T-helper 2 cell treated with Interferon-gamma antibody and Interleukin-4, amounts not matched to agents 5 μg/mL and 100 μg/mL, for 36 hours (primary cell): ENCODE results near the gene CALHM4.

Experiments
- DNase-seq: peaks from one replicate; pipeline ENCODE4 v3.0.0; 2021; ENCODE audit warnings: low spot score
- H3K27ac Mint-ChIP-seq: one replicate; pipeline ENCODE4 v1.8.0; 2021; ENCODE audit warnings: mild to moderate bottlenecking, mixed read lengths
- H3K27me3 Mint-ChIP-seq: one replicate; pipeline ENCODE4 v1.8.0; 2021; ENCODE audit warnings: low read depth, mixed read lengths
- H3K36me3 Mint-ChIP-seq: one replicate; pipeline ENCODE4 v1.8.0; 2021; ENCODE audit warnings: low read depth, mixed read lengths
- H3K4me1 Mint-ChIP-seq: one replicate; pipeline ENCODE4 v1.8.0; 2021; ENCODE audit warnings: low read depth, mixed read lengths
- H3K4me3 Mint-ChIP-seq: one replicate; pipeline ENCODE4 v1.8.0; 2022; ENCODE audit warnings: mild to moderate bottlenecking, moderate library complexity, mixed read lengths
- H3K9me3 Mint-ChIP-seq: one replicate; pipeline ENCODE4 v1.8.0; 2021; ENCODE audit warnings: mixed read lengths

CALHM4 gene

DNA sequence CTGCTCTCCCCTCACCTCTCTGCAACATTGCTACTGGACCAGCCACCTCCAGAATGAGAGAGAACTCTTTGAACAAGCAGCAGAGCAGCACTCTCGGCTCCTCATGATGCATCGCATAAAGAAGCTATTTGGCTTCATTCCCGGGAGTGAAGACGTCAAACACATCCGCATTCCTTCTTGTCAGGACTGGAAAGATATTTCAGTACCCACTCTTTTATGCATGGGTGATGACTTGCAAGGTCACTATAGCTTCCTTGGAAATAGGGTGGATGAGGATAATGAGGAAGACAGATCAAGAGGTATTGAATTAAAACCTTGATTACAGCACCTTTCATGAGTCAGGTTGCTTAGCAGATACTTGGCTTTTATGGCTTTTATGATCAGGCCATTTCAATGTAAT, 4.3 kb downstream of the CALHM4 start:
- no peaks in the 10 kb centered on the region for H3K36me3 Mint-ChIP-seq
- no peak for DNase-seq
- H3K4me1 Mint-ChIP-seq, result peaks cover 2% of the 10 kb centered on the region
- H3K27me3 Mint-ChIP-seq, result peaks cover 14% of the 10 kb centered on the region
- H3K4me3 Mint-ChIP-seq, result no peak overlapping the region
- H3K9me3 Mint-ChIP-seq, result no peaks in the 10 kb centered on the region
- no peak overlapping the region for H3K27ac Mint-ChIP-seq

DNA sequence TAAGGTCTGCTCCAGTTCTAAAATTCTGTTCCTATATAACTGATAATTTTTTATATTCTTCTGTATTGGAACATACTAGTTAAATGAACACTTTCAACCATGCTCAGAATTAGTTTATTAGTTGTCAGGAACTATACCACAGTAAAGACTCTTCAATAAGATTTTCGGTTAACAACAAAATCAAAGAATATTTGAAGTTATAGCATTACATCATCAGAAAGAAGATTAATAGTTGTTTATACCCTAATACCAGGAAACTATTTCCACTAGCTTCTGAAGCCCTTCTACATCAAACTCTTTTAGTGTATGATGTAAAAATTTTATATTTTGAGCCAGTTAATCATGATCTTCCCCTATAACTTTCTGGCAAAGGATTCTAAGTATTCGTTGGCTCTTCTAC, 6.6 kb downstream of the CALHM4 start:
- no peak overlapping the region for H3K4me3 Mint-ChIP-seq
- H3K27me3 Mint-ChIP-seq, result peaks cover 14% of the 10 kb centered on the region
- no peak for DNase-seq
- H3K9me3 Mint-ChIP-seq, result no peaks in the 10 kb centered on the region
- H3K4me1 Mint-ChIP-seq, result peaks cover 2% of the 10 kb centered on the region
- no peak overlapping the region for H3K27ac Mint-ChIP-seq
- H3K36me3 Mint-ChIP-seq, result no peaks in the 10 kb centered on the region

GRCh38 chr6:116561377-116562018, 7.9 kb downstream of the CALHM4 start:
- Mint-ChIP-seq H3K4me1 (peaks cover 2% of the 10 kb centered on the region), H3K4me3 (no peak overlapping the region), H3K27ac (no peak overlapping the region), H3K36me3 (no peaks in the 10 kb centered on the region), H3K27me3 (peaks cover 12% of the 10 kb centered on the region), H3K9me3 (no peaks in the 10 kb centered on the region)
- DNase-seq, result peak; percentile 34

DNA sequence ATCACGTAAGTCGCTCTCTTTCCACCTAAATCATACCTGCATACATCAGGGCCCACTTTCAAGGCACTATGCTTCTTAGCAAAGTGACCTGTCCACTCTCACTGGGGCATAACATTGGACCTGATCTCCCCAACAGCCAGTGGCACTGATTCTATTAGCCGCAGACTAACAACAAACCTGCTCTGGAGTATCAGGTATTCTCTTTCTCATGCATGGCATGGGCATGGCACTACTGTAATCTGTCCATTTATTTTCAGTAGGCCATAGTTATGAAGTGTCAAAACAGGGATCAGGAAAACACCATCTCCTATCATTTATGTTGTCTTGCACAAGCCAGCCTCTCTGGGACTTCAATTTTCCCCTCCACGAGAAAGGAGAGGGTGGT, 8.5 kb downstream of the CALHM4 start:
- H3K27ac Mint-ChIP-seq, result no peak overlapping the region
- no peaks in the 10 kb centered on the region for H3K36me3 Mint-ChIP-seq
- DNase-seq, result no peak
- H3K9me3 Mint-ChIP-seq, result no peaks in the 10 kb centered on the region
- peaks cover 17% of the 10 kb centered on the region for H3K27me3 Mint-ChIP-seq
- no peak overlapping the region for H3K4me3 Mint-ChIP-seq
- peaks cover 2% of the 10 kb centered on the region for H3K4me1 Mint-ChIP-seq

DNA sequence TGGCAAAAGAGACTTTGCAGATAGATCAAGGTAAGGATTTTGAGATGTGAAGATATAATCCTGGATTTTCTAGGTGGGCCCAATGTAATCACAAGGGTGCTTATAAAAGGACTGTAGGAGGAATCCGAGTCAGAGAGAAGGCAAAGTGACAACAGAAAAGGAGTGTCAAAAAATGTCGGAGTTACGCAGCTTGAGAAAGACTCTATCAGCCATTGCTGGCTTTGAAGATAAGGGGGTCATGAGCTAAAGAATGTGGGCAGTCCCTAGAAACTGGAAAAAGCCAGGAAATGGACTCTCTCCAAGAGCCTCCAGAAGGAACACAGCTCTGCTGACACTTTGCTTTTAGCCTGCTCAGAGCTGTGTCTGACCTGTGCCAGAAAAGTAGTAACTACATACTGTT, 9.1 kb downstream of the CALHM4 start:
- no peak overlapping the region for H3K27ac Mint-ChIP-seq
- H3K4me3 Mint-ChIP-seq, result no peak overlapping the region
- H3K9me3 Mint-ChIP-seq, result no peaks in the 10 kb centered on the region
- peaks cover 2% of the 10 kb centered on the region for H3K4me1 Mint-ChIP-seq
- H3K36me3 Mint-ChIP-seq, result no peaks in the 10 kb centered on the region
- H3K27me3 Mint-ChIP-seq, result peaks cover 18% of the 10 kb centered on the region
- DNase-seq, result no peak

GRCh38 chr6:116563830-116564229, 10.3 kb downstream of the CALHM4 start:
- no peak overlapping the region for H3K4me3 Mint-ChIP-seq
- no peak overlapping the region for H3K27ac Mint-ChIP-seq
- peaks cover 19% of the 10 kb centered on the region for H3K27me3 Mint-ChIP-seq
- peaks cover 3% of the 10 kb centered on the region for H3K4me1 Mint-ChIP-seq
- no peak for DNase-seq
- H3K9me3 Mint-ChIP-seq, result no peaks in the 10 kb centered on the region
- H3K36me3 Mint-ChIP-seq, result no peaks in the 10 kb centered on the region

DNA sequence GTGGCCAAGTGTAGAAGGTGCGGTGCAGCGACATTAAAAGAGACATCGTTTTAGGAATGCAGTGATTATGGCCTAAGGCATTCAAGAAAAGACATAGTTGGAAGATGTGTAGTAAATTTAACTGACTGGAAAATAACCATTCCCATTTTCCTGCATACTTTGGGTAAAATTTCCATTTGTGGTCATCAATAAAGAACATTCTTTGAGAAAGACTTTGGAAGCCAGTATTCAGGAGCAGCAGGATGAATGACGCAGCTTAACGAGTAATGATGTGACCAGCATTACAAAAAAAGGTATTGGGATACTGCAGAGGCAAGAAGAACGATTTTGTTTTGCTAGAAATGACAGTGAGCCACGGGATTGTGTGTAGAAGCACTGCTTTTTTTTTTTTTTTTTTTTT, 10.8 kb downstream of the CALHM4 start:
- no peak for DNase-seq
- Mint-ChIP-seq H3K27me3 (peaks cover 19% of the 10 kb centered on the region), H3K9me3 (no peaks in the 10 kb centered on the region), H3K36me3 (no peaks in the 10 kb centered on the region), H3K4me1 (peaks cover 8% of the 10 kb centered on the region), H3K27ac (no peak overlapping the region), H3K4me3 (no peak overlapping the region)

- Mint-ChIP-seq H3K27ac (no peak overlapping the region), H3K9me3 (no peaks in the 10 kb centered on the region), H3K27me3 (peaks cover 19% of the 10 kb centered on the region), H3K36me3 (no peaks in the 10 kb centered on the region), H3K4me1 (peaks cover 13% of the 10 kb centered on the region), H3K4me3 (peak overlapping the region; percentile 13)
- DNase-seq, result no peak
Measured at GRCh38 chr6:116564921-116565872, 11.6 kb downstream of the CALHM4 start.

DNA sequence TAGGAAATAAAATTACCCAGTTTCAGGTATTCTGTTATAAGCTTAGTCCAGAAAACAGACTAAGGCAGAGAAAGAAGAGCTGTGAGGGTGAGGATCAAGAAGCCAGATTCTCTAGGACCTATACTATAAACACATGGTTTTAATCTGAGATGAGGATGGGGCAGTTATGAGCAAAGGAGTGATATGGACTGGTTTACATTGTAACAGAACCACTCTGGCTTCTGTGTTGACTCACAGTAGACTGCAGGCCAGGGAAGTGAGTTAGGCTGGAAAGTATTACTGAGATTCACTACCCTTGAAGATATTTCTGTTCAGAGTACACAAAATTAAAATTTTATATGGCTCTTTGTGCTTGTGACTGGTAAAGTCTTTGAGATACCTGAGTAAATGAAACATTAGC, 14.6 kb downstream of the CALHM4 start:
- H3K4me1 Mint-ChIP-seq, result peaks cover 22% of the 10 kb centered on the region
- H3K36me3 Mint-ChIP-seq, result peaks cover 2% of the 10 kb centered on the region
- no peak overlapping the region for H3K27ac Mint-ChIP-seq
- H3K4me3 Mint-ChIP-seq, result no peak overlapping the region
- H3K9me3 Mint-ChIP-seq, result no peaks in the 10 kb centered on the region
- peaks cover 17% of the 10 kb centered on the region for H3K27me3 Mint-ChIP-seq
- DNase-seq, result no peak

GRCh38 chr6:116568821-116569755, 15.5 kb downstream of the CALHM4 start:
- no peak for DNase-seq
- Mint-ChIP-seq H3K36me3 (peaks cover 5% of the 10 kb centered on the region), H3K27me3 (peaks cover 12% of the 10 kb centered on the region), H3K4me3 (no peak overlapping the region), H3K9me3 (no peaks in the 10 kb centered on the region), H3K4me1 (peaks cover 26% of the 10 kb centered on the region), H3K27ac (no peak overlapping the region)

- DNase-seq, result peak; percentile 99
- H3K9me3 Mint-ChIP-seq, result no peaks in the 10 kb centered on the region
- H3K36me3 Mint-ChIP-seq, result peaks cover 12% of the 10 kb centered on the region
- peaks cover 11% of the 10 kb centered on the region for H3K27me3 Mint-ChIP-seq
- H3K4me3 Mint-ChIP-seq, result peak within 1 kb of the TSS; percentile 97
- H3K4me1 Mint-ChIP-seq, result peaks cover 28% of the 10 kb centered on the region
- peak within 1 kb of the TSS; percentile 95 for H3K27ac Mint-ChIP-seq
Measured at GRCh38 chr6:116570856-116571682, 17.5 kb downstream of the CALHM4 start, which contains the start of gene RWDD1. Gene RWDD1, plus strand, starts transcription at chr6:116571504. Its CDS starts 79 bp downstream, at chr6:116571583.

GRCh38 chr6:116571683-116572000, 18.1 kb downstream of the CALHM4 start:
- no peak for DNase-seq
- Mint-ChIP-seq H3K9me3 (no peaks in the 10 kb centered on the region), H3K27ac (peak overlapping the region; percentile 93), H3K27me3 (peaks cover 7% of the 10 kb centered on the region), H3K4me3 (peak overlapping the region; percentile 97), H3K36me3 (peaks cover 15% of the 10 kb centered on the region), H3K4me1 (peaks cover 30% of the 10 kb centered on the region)

GRCh38 chr6:116572162-116572561, 18.6 kb downstream of the CALHM4 start:
- H3K9me3 Mint-ChIP-seq, result no peaks in the 10 kb centered on the region
- H3K4me3 Mint-ChIP-seq, result peak overlapping the region; percentile 97
- peak overlapping the region; percentile 93 for H3K27ac Mint-ChIP-seq
- no peak for DNase-seq
- peaks cover 16% of the 10 kb centered on the region for H3K36me3 Mint-ChIP-seq
- H3K4me1 Mint-ChIP-seq, result peaks cover 32% of the 10 kb centered on the region
- H3K27me3 Mint-ChIP-seq, result peaks cover 3% of the 10 kb centered on the region
